A549 (cell line): ENCODE data around the gene ZRANB1. TPM values are rescaled to one million over a fixed set of nuclear protein-coding genes. Genes with fewer than 3 reads are reported as not detected.

Experiments
- ATAC-seq, 2 experiments: fragments of 200-7000 bp in 1 of 2; fragments of >200 bp in 1 of 2; cut with Nextera tagmentation in 1 of 2; cut with Tn5 transposase in 1 of 2; 3 replicates each; pipeline versions ENCODE4 v1.8.0 to v1.9.1; 2018 to 2020; ENCODE audit warnings: mild to moderate bottlenecking in 1 of 2, moderate library complexity in 1 of 2
- CTCF ChIA-PET: fragments of 300-600 bp; sonication (Branson Sonifier 250); formaldehyde crosslinking; extraction: SDS; loops from one replicate; lab custom pipeline; 2021; ENCODE audit warnings: antibody characterized with exemption, inconsistent platforms; lab: Yijun Ruan, JAX
- POLR2A ChIA-PET: fragments of 350-600 bp; formaldehyde crosslinking; extraction: SDS; loops from one replicate; lab custom pipeline; 2021; ENCODE audit warnings: antibody characterized with exemption, inconsistent platforms; lab: Yijun Ruan, JAX
- DNase-seq, 2 experiments: peaks; one replicate each; pipeline versions ENCODE4 v3.0.0 to v3.0.0-alpha.2; 2011 to 2016; ENCODE audit warnings: low read depth in 1 of 2, low spot score in 1 of 2
- FAIRE-seq: peaks from 2 replicates; lab custom pipeline; 2011; peaks lifted over from hg19 to GRCh38; lab: Jason Lieb, UNC
- H3K27ac ChIP-seq, 2 experiments: fragments of >200 bp; sonication (Bioruptor Twin); formaldehyde crosslinking; 3 replicates each; pipeline ENCODE4 v1.5.1; 2016 to 2017
- H3K4me1 ChIP-seq: fragments of >200 bp; sonication (Bioruptor Twin); formaldehyde crosslinking; 3 replicates; pipeline ENCODE4 v1.6.1; 2016
- H3K4me2 ChIP-seq: fragments of >200 bp; sonication (Bioruptor Twin); formaldehyde crosslinking; 3 replicates; pipeline ENCODE4 v1.6.1; 2016
- H3K4me3 ChIP-seq: fragments of >200 bp; sonication (Bioruptor Twin); formaldehyde crosslinking; 3 replicates; pipeline ENCODE4 v1.5.1; 2016
- H3K9me3 ChIP-seq: fragments of >200 bp; sonication (Bioruptor Twin); formaldehyde crosslinking; 3 replicates; pipeline ENCODE4 v1.6.1; 2016
- BHLHE40 ChIP-seq: IDR thresholded peaks from 2 replicates; pipeline ENCODE4 v1.6.1; 2012; ENCODE audit warnings: low read depth, low read length, inconsistent platforms
- CBX8 ChIP-seq: fragments of 200-600 bp; sonication (generic); IDR thresholded peaks from 2 replicates; pipeline ENCODE4 v1.6.1; 2016
- CHD4 ChIP-seq: fragments of 200-600 bp; sonication (generic); IDR thresholded peaks from 2 replicates; pipeline ENCODE4 v1.6.1; 2016; ENCODE audit warnings: antibody characterized with exemption, mild to moderate bottlenecking, borderline replicate concordance
- EHMT2 ChIP-seq: fragments of 200-600 bp; sonication (generic); IDR thresholded peaks from 2 replicates; pipeline ENCODE4 v1.6.1; 2016; ENCODE audit warnings: antibody characterized with exemption, low read depth, mild to moderate bottlenecking, moderate library complexity
- FOSL2 ChIP-seq, 2 experiments: fragments of 450-650 bp in 1 of 2; fragments of >200 bp in 1 of 2; sonication (Bioruptor Twin) in 1 of 2; formaldehyde crosslinking; IDR thresholded peaks; 2 replicates each; pipeline versions ENCODE4 v1.5.0 to v1.6.1; 2016 to 2020; ENCODE audit warnings: mild to moderate bottlenecking in 1 of 2, moderate library complexity in 1 of 2
- FOXS1 ChIP-seq: fragments of 250-450 bp; sonication (Bioruptor Pico); IDR thresholded peaks from 2 replicates; pipeline ENCODE4 v1.5.0; 2020; ENCODE audit warnings: mild to moderate bottlenecking, moderate library complexity
- GATA3 ChIP-seq: IDR thresholded peaks from 2 replicates; pipeline ENCODE4 v1.6.1; 2012; ENCODE audit warnings: borderline replicate concordance
- HDAC2 ChIP-seq: fragments of 200-600 bp; sonication (generic); IDR thresholded peaks from 2 replicates; pipeline ENCODE4 v1.6.1; 2016
- JUN ChIP-seq, 2 experiments: fragments of >200 bp; sonication (Bioruptor Twin); formaldehyde crosslinking; IDR thresholded peaks; 2 replicates in 1 of 2; 3 replicates in 1 of 2; pipeline ENCODE4 v1.6.1; 2016 to 2017
- JUNB ChIP-seq: fragments of >200 bp; sonication (Bioruptor Twin); formaldehyde crosslinking; IDR thresholded peaks from 2 replicates; pipeline ENCODE4 v1.6.1; 2016
- KDM5A ChIP-seq: fragments of 200-600 bp; sonication (generic); IDR thresholded peaks from 2 replicates; pipeline ENCODE4 v1.6.1; 2016; ENCODE audit warnings: antibody characterized with exemption, mild to moderate bottlenecking
- RARB ChIP-seq: fragments of 250-450 bp; sonication (Bioruptor Pico); IDR thresholded peaks from 2 replicates; pipeline ENCODE4 v1.8.0; 2021; ENCODE audit warnings: mild to moderate bottlenecking, moderate library complexity
- RFX5 ChIP-seq: fragments of 450-650 bp; IDR thresholded peaks from 2 replicates; pipeline ENCODE4 v1.7.1; 2014; ENCODE audit warnings: antibody characterized with exemption, mild to moderate bottlenecking, moderate library complexity
- SMC3 ChIP-seq: fragments of >200 bp; sonication (Bioruptor Twin); formaldehyde crosslinking; IDR thresholded peaks from 3 replicates; pipeline ENCODE4 v1.6.1; 2018; ENCODE audit warnings: inconsistent platforms
- TP53 ChIP-seq: fragments of 250-450 bp; sonication (Bioruptor Pico); IDR thresholded peaks from 2 replicates; pipeline ENCODE4 v1.5.0; 2021; ENCODE audit warnings: mild to moderate bottlenecking, moderate library complexity
- ZC3H11A ChIP-seq: fragments of 450-650 bp; IDR thresholded peaks from 2 replicates; pipeline ENCODE4 v1.6.1; 2014; ENCODE audit warnings: antibody characterized with exemption, mild to moderate bottlenecking
- WGBS: methylation state at CpG from one replicate; pipeline ENCODE4 v1.1.6; 2017; ENCODE audit errors: missing lambda C conversion rate; 5-methylcytosine and 5-hydroxymethylcytosine counted together
- polyA plus RNA-seq, 4 experiments: library from polyadenylated mRNA; depleted of rRNA in 3 of 4; stranded (reverse); fragments of >200 nt; fragmentation: RNase III in 1 of 4; extraction: RNeasy Plus Mini Kit Qiagen cat#74134 plus additional on column Dnase treatment in 1 of 4; gene quantifications; 2 replicates in 3 of 4; 3 replicates in 1 of 4; pipeline ENCODE4 v1.2.3, GENCODE V29; 2011 to 2017
- TF ChIP-seq, protein P1 (sequence below): fragments of 250-450 bp; sonication (Bioruptor Pico); IDR thresholded peaks from 2 replicates; pipeline ENCODE4 v1.5.0; 2020; ENCODE audit warnings: low read depth, mild to moderate bottlenecking, moderate library complexity
- TF ChIP-seq, protein P2 (sequence below): IDR thresholded peaks from 2 replicates; pipeline ENCODE4 v1.6.1; 2012
- TF ChIP-seq, protein P3 (sequence below): fragments of >200 bp; sonication (Bioruptor Twin); formaldehyde crosslinking; IDR thresholded peaks from 3 replicates; pipeline ENCODE4 v1.6.1; 2016
- TF ChIP-seq, protein P4 (sequence below): IDR thresholded peaks from 2 replicates; pipeline ENCODE4 v1.6.1; 2012; ENCODE audit warnings: low read depth, borderline replicate concordance
- TF ChIP-seq, protein P5 (sequence below): fragments of 450-650 bp; IDR thresholded peaks from 2 replicates; pipeline ENCODE4 v1.6.1; 2014; ENCODE audit warnings: antibody characterized with exemption

Gene ZRANB1
- polyA plus RNA-seq, 2 of the 4 experiments (the other 2 are of a cell fraction): 8.0 to 19.5 TPM

DNA sequence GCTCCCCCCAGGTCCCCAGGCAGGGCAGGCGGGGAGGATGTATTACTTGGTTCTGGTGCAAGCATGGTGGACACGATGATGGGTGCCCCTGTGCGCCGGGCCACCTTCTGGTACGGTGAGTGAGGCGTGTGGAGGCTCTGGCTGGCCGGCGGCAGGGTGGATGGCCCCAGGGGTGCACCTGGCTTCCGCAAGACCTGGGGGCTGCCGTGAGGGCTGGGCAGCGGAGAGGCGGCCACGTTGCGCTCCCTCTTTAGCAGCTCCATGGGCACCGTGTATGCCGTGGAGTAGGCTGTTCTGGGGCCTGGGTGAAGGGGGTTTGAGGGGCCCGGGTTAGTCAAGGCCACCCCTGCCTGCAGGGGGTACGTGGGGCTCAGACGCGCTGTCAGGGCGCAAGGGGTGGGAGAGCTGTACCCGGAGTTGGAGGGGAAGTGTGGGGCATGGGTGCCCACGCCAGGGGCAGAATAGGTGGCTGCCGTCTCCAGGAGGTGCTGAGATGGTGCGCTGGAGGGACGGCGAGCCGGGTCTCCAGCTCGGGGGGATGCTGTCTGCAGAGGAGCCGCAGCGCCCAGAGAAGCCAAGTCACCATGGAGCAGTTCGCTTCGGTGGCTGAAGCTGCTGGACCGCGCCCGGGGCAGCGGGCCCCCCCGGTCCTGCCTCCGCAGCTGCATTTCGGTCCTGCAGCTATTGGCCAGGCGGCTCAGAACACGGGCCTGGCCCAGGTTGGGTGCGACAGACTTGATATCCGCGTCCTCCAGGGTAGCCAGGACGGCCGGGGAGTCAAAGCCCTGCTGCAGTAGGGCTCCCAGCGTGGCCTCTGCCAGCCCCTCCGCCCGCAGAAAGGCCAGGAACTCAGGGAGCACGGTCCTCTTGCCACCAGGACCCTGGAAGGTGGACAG, 84.4 kb downstream of the ZRANB1 start:
- H3K27ac ChIP-seq: no peak overlapping the region
- H3K4me1 ChIP-seq: peaks cover 13% of the 10 kb centered on the region
- H3K4me3 ChIP-seq: no peak overlapping the region
- WGBS: 94% methylated on average over 43 of the region's 51 CpGs
- CTCF ChIA-PET: interaction anchor here (1.7 to 2.3 kb wide), 2 partner anchors 10 to 22 kb away, joined by 5 to 9 read pairs; no protein-coding TSS in a partner anchor
- POLR2A ChIA-PET: no interaction called here
- H3K9me3 ChIP-seq: no peaks in the 10 kb centered on the region
- no peak for ATAC-seq
- no peak overlapping the region for H3K4me2 ChIP-seq
- no peak for DNase-seq
- FAIRE-seq: no peak
- TF ChIP-seq HDAC2 (no peak), EHMT2 (no peak), KDM5A (no peak), ZC3H11A (no peak), JUN (IDR thresholded peaks at IDR 0.05) (no peak), RARB (no peak), CBX8 (no peak), FOSL2 (IDR thresholded peaks at IDR 0.05) (no peak), FOSL2 (CRISPR knock-in tag; IDR thresholded peaks at IDR 0.05) (no peak), GATA3 (no peak), TP53 (CRISPR knock-in tag) (no peak), RFX5 (no peak)
- TF ChIP-seq, protein P1, sequence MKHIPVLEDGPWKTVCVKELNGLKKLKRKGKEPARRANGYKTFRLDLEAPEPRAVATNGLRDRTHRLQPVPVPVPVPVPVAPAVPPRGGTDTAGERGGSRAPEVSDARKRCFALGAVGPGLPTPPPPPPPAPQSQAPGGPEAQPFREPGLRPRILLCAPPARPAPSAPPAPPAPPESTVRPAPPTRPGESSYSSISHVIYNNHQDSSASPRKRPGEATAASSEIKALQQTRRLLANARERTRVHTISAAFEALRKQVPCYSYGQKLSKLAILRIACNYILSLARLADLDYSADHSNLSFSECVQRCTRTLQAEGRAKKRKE (CRISPR knock-in tag): no peak

DNA sequence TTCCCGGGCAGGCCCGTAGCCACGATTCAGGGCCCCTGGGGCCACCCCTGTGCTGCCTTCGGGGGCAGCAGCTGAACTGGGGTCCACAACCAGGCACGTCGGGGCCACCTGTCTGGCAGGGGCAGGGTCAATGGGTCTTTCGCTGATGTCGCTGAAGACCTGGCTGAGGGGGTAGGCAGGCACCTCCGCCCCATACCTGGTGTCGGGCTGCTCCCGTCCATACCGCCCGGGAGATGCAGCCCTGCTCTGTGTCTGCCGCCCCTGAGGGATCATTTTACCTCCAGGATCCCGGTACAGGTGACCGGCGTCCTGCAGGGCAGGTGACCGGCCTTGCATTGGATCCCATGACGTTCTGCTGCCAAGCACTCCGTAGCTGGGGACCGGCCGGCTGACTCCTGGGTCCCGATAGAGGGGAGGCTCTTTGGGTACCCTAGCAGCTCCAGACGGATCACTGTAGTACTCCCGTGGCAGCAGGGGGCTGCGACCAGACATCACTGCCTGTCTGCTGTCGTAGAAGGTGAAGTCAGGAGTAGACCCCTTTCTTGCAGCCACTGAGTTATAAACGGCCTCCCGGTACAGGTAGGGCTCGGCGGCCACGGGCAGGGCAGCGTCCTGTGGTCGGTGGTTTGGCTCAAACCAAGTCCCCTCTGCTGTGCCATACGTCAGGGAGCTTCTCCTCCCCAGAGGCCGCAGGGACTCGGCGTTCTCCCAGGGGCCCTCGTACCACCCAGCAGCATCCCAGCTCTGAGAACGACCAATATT, 85.2 kb downstream of the ZRANB1 start:
- no peak overlapping the region for H3K4me2 ChIP-seq
- ChIA-PET CTCF (interaction anchor here (1.1 to 2.4 kb wide), 5 partner anchors 9 to 103 kb away, joined by 3 to 11 read pairs (median 8); no protein-coding TSS in a partner anchor), POLR2A (no interaction called here)
- FAIRE-seq: no peak
- 95% methylated on average over 22 of the region's 40 CpGs for WGBS
- DNase-seq: no peak
- H3K9me3 ChIP-seq: no peaks in the 10 kb centered on the region
- no peak overlapping the region for H3K4me3 ChIP-seq
- peaks cover 13% of the 10 kb centered on the region for H3K4me1 ChIP-seq
- TF ChIP-seq, protein P2, sequence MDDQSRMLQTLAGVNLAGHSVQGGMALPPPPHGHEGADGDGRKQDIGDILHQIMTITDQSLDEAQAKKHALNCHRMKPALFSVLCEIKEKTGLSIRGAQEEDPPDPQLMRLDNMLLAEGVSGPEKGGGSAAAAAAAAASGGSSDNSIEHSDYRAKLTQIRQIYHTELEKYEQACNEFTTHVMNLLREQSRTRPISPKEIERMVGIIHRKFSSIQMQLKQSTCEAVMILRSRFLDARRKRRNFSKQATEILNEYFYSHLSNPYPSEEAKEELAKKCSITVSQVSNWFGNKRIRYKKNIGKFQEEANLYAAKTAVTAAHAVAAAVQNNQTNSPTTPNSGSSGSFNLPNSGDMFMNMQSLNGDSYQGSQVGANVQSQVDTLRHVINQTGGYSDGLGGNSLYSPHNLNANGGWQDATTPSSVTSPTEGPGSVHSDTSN: no peak
- TF ChIP-seq CHD4 (no peak), HDAC2 (no peak), BHLHE40 (no peak), SMC3 (no peak), JUNB (no peak), TP53 (CRISPR knock-in tag) (no peak), CBX8 (no peak), FOXS1 (CRISPR knock-in tag) (no peak)
- TF ChIP-seq, protein P3, sequence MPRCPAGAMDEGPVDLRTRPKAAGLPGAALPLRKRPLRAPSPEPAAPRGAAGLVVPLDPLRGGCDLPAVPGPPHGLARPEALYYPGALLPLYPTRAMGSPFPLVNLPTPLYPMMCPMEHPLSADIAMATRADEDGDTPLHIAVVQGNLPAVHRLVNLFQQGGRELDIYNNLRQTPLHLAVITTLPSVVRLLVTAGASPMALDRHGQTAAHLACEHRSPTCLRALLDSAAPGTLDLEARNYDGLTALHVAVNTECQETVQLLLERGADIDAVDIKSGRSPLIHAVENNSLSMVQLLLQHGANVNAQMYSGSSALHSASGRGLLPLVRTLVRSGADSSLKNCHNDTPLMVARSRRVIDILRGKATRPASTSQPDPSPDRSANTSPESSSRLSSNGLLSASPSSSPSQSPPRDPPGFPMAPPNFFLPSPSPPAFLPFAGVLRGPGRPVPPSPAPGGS: no peak
- TF ChIP-seq, protein P4, sequence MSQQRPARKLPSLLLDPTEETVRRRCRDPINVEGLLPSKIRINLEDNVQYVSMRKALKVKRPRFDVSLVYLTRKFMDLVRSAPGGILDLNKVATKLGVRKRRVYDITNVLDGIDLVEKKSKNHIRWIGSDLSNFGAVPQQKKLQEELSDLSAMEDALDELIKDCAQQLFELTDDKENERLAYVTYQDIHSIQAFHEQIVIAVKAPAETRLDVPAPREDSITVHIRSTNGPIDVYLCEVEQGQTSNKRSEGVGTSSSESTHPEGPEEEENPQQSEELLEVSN: no peak
- TF ChIP-seq, protein P5, sequence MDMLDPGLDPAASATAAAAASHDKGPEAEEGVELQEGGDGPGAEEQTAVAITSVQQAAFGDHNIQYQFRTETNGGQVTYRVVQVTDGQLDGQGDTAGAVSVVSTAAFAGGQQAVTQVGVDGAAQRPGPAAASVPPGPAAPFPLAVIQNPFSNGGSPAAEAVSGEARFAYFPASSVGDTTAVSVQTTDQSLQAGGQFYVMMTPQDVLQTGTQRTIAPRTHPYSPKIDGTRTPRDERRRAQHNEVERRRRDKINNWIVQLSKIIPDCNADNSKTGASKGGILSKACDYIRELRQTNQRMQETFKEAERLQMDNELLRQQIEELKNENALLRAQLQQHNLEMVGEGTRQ: no peak
- H3K27ac ChIP-seq: no peak overlapping the region
- no peak for ATAC-seq
